Psoas muscle (tissue), 8 donors: ENCODE results near the gene MT1E. TPM values are rescaled to one million over a fixed set of nuclear protein-coding genes. Genes with fewer than 3 reads are reported as not detected.

ENCODE experiments used
- ATAC-seq, 4 donors: fragments of 200-7000 bp; cut with Tn5 transposase; one replicate each; pipeline ENCODE4 v1.9.1; 2020; ENCODE audit warnings: moderate library complexity in 3 of 4, mild to moderate bottlenecking in 2 of 4
- DNase-seq, 2 donors: peaks; one replicate each; pipeline ENCODE4 v3.0.0-alpha.2; 2020
- H3K27ac ChIP-seq: fragments of 200-600 bp; one replicate; pipeline ENCODE4 v1.8.0; 2022
- H3K27me3 ChIP-seq, 3 donors: fragments of 200-600 bp in 1 of 3; one replicate each; pipeline versions ENCODE4 v1.6.1 to v1.8.0; 2013 to 2022; ENCODE audit warnings: low read length in 2 of 3, mild to moderate bottlenecking in 2 of 3, moderate library complexity in 1 of 3; ENCODE audit not compliant: insufficient read depth in 3 of 3
- H3K36me3 ChIP-seq, 2 donors: fragments of 200-600 bp in 1 of 2; one replicate each; pipeline versions ENCODE4 v1.6.1 to v1.8.0; 2013 to 2022; ENCODE audit warnings: low read depth in 1 of 2, mild to moderate bottlenecking in 1 of 2, moderate library complexity in 1 of 2; ENCODE audit not compliant: insufficient read depth in 1 of 2
- H3K4me1 ChIP-seq: fragments of 200-600 bp; one replicate; pipeline ENCODE4 v1.8.0; 2022
- H3K4me3 ChIP-seq: fragments of 200-600 bp; one replicate; pipeline ENCODE4 v1.8.0; 2022; ENCODE audit warnings: mild to moderate bottlenecking
- H3K9me3 ChIP-seq: fragments of 200-600 bp; one replicate; pipeline ENCODE4 v1.8.0; 2022
- WGBS, 3 donors: extraction: QIAGEN DNeasy Blood & Tissue Kit; methylation state at CpG; one replicate each; pipeline versions ENCODE4 v1.1.6 to v1.1.7; 2013; 5-methylcytosine and 5-hydroxymethylcytosine counted together
- intact Hi-C, 2 donors: fragments of 100-400 bp; cut with DNase I; formaldehyde crosslinking; loops; one replicate each; pipeline versions ENCODE4 v1.11.0 to v1.14.2; 2022
- polyA plus RNA-seq, 3 donors: library from polyadenylated mRNA; stranded (reverse); fragments of 200-250 nt; gene quantifications; one replicate each; pipeline ENCODE4 v1.2.3, GENCODE V29; 2013
- total RNA-seq, 4 donors: library from RNA; stranded (reverse); fragmentation: NEBNext Ultra II Directional in 2 of 4; extraction: Animal tissue kit (Norgen Biotek cat#: 25700) in 2 of 4; gene quantifications; one replicate each; pipeline versions ENCODE4 v1.2.1 to v1.2.4, GENCODE V29; 2021 to 2023
- TF ChIP-seq, protein P1 (sequence below): fragments of 200-600 bp; IDR thresholded peaks from one replicate; pipeline ENCODE4 v1.8.0; 2022; ENCODE audit warnings: antibody characterized with exemption
- donor health status: healthy with polysubstance abuse.
- donor health status: DM: no; HTN: no; CAD: no; lungs with moderate emphysema.
- donor health status: Bipolar disorder and iron deficiency.
- donor health status: healthy.
- donor health status: DM: yes; HTN: yes; CAD: no.
- donor health status: DM: no; HTN: no; CAD: no.
- donor health status: DM: no; HTN: no; CAD: no.
- donor health status: DM: yes; HTN: yes; CAD: no.

The MT1E gene
- total and polyA plus RNA-seq, 7 donors: 44.1 to 669 (median 452) TPM

- TF ChIP-seq, protein P1, sequence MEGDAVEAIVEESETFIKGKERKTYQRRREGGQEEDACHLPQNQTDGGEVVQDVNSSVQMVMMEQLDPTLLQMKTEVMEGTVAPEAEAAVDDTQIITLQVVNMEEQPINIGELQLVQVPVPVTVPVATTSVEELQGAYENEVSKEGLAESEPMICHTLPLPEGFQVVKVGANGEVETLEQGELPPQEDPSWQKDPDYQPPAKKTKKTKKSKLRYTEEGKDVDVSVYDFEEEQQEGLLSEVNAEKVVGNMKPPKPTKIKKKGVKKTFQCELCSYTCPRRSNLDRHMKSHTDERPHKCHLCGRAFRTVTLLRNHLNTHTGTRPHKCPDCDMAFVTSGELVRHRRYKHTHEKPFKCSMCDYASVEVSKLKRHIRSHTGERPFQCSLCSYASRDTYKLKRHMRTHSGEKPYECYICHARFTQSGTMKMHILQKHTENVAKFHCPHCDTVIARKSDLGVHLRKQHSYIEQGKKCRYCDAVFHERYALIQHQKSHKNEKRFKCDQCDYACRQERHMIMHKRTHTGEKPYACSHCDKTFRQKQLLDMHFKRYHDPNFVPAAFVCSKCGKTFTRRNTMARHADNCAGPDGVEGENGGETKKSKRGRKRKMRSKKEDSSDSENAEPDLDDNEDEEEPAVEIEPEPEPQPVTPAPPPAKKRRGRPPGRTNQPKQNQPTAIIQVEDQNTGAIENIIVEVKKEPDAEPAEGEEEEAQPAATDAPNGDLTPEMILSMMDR: no peak
- Histone ChIP-seq H3K4me3 (peak overlapping the region; percentile 89), H3K27me3 (no peaks in the 10 kb centered on the region), H3K36me3 (no peaks in the 10 kb centered on the region), H3K4me1 (peaks cover 62% of the 10 kb centered on the region), H3K27ac (peak overlapping the region; percentile 99), H3K9me3 (no peaks in the 10 kb centered on the region)
- DNase-seq (peak; percentile 34 to 64), ATAC-seq (no peak)
- WGBS, 3 donors: 1 to 2% (median 1%) methylated on average over 21 of the region's 21 CpGs
- intact Hi-C loops: loop anchor here in 1 of 2 donors (2.0 kb wide), 1 partner anchor 74 kb away; the partner anchor contains the start of gene MT1X
These were observed 16.6 kb upstream of the MT1E start for GRCh38 chr16:56608876-56609462.

DNA sequence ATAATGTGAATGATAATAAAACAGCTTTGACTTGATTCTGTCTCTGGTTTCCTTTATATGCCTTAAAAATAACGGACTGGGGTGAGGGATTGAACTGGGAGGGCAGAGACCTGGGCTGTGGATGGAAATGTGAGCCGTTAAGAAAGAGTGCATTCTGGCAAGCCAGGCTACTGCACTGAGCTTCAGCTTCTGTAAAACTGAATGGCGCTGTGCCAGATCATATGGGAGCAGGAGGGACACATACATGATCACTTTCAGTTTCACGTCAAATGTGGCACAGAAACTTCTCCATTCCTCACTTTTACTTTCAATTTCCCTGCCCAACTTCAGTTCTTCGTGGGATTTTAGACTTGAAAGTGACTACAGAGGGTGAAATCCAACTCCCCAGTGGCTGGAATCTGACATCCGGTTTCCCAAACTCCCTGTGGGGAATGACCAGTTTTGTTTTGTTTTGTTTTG, 16.1 kb upstream of the MT1E start:
- Histone ChIP-seq H3K27me3 (no peaks in the 10 kb centered on the region), H3K4me3 (peak overlapping the region; percentile 89), H3K36me3 (no peaks in the 10 kb centered on the region), H3K9me3 (no peaks in the 10 kb centered on the region), H3K4me1 (peaks cover 60% of the 10 kb centered on the region), H3K27ac (peak overlapping the region; percentile 99)
- peak in 1 of 4 donors; percentile 8 for ATAC-seq
- WGBS, 3 donors: 0 to 1% (median 0%) methylated on average over 6 of the region's 6 CpGs
- TF ChIP-seq, protein P1: no peak
- intact Hi-C loops: loop anchor here in 1 of 2 donors (2.0 kb wide), 1 partner anchor 73 kb away; the partner anchor contains the start of gene MT1X
- DNase-seq: peak; percentile 57 to 69

GRCh38 chr16:56610017-56610608, 15.5 kb upstream of the MT1E start:
- TF ChIP-seq, protein P1: no peak
- ATAC-seq (peak; percentile 12 to 34 (median 26)), DNase-seq (peak; percentile 74 to 81)
- Histone ChIP-seq H3K4me1 (peaks cover 56% of the 10 kb centered on the region), H3K9me3 (no peaks in the 10 kb centered on the region), H3K4me3 (peak overlapping the region; percentile 89), H3K27ac (peak overlapping the region; percentile 99), H3K27me3 (no peaks in the 10 kb centered on the region), H3K36me3 (no peaks in the 10 kb centered on the region)
- intact Hi-C loops: no loop called here
- WGBS, 3 donors: 3 to 7% (median 6%) methylated on average over 10 of the region's 10 CpGs

- TF ChIP-seq, protein P1: no peak
- H3K27ac ChIP-seq: peak overlapping the region; percentile 99
- 7 to 19% (median 11%) methylated on average over 2 of the region's 2 CpGs for WGBS, 3 donors
- H3K4me3 ChIP-seq: peak overlapping the region; percentile 89
- H3K36me3 ChIP-seq: no peaks in the 10 kb centered on the region
- H3K27me3 ChIP-seq: no peaks in the 10 kb centered on the region
- H3K4me1 ChIP-seq: peaks cover 50% of the 10 kb centered on the region
- no peaks in the 10 kb centered on the region for H3K9me3 ChIP-seq
- intact Hi-C loops: no loop called here
- no peak for DNase-seq
- peak in 1 of 4 donors; percentile 5 for ATAC-seq
These were observed 14.9 kb upstream of the MT1E start for GRCh38 chr16:56610609-56611111.
